ENCODE results near the gene POTEM.
"Not testable (repeated sequence)": the region's sequence is repeated elsewhere in the genome, so short reads cannot be mapped to it uniquely, and the experiment has no call there.

- TF ChIP-seq CTCF (conservative IDR thresholded peaks at IDR 0.05 in 1 of 2, IDR thresholded peaks at IDR 0.05 in 1 of 2; ENCODE audit: extremely low read depth in 1 of 2, insufficient read depth in 1 of 2, low read depth in 1 of 2, low read length in 2 of 2); EZH2 (IDR thresholded peaks at IDR 0.05; ENCODE audit: borderline replicate concordance, low read length): not testable (repeated sequence)
These were observed 44.5 kb downstream of the POTEM start for GRCh38 chr14:19011703-19012102.

Data from mammary epithelial cell (primary cell).